Skeletal muscle tissue (tissue), 4 donors: ENCODE results near the gene AP1G2. TPM values are rescaled to one million over a fixed set of nuclear protein-coding genes. Genes with fewer than 3 reads are reported as not detected.

ENCODE experiments used
- H3K27ac ChIP-seq: one replicate; pipeline ENCODE4 v1.7.0; 2013; ENCODE audit warnings: mild to moderate bottlenecking, low read depth, low read length, inconsistent platforms
- H3K27me3 ChIP-seq, 3 donors: one replicate each; pipeline ENCODE4 v1.7.0; 2013; ENCODE audit warnings: low read length in 3 of 3; ENCODE audit not compliant: control insufficient read depth in 3 of 3, insufficient read depth in 3 of 3
- H3K36me3 ChIP-seq, 3 donors: one replicate each; pipeline ENCODE4 v1.7.0; 2013; ENCODE audit warnings: low read length in 3 of 3; ENCODE audit not compliant: control insufficient read depth in 3 of 3, insufficient read depth in 3 of 3
- H3K4me1 ChIP-seq, 3 donors: one replicate each; pipeline ENCODE4 v1.7.0; 2013; ENCODE audit warnings: low read length in 3 of 3, mild to moderate bottlenecking in 3 of 3; ENCODE audit not compliant: control insufficient read depth in 3 of 3, insufficient read depth in 3 of 3
- H3K4me3 ChIP-seq, 3 donors: one replicate each; pipeline ENCODE4 v1.7.0; 2013; ENCODE audit warnings: low read length in 3 of 3
- H3K9ac ChIP-seq, 3 donors: one replicate each; pipeline ENCODE4 v1.7.0; 2013; ENCODE audit warnings: low read length in 3 of 3, mild to moderate bottlenecking in 3 of 3, moderate library complexity in 2 of 3, low read depth in 1 of 3
- H3K9me3 ChIP-seq, 3 donors: one replicate each; pipeline ENCODE4 v1.7.0; 2013; ENCODE audit warnings: low read length in 3 of 3; ENCODE audit not compliant: control insufficient read depth in 3 of 3
- total RNA-seq: library from RNA; depleted of rRNA; stranded (reverse); fragments of >200 nt; gene quantifications from one replicate; pipeline ENCODE4 v1.2.3, GENCODE V29; 2014
- donor health status: Osteomylitis.

AP1G2 gene
- total RNA-seq, 1 donor from 2014 or later = 8.4 TPM

- Histone ChIP-seq H3K9ac (no peak overlapping the region), H3K4me1 (no peaks in the 10 kb centered on the region), H3K27ac (no peak overlapping the region), H3K4me3 (no peak overlapping the region), H3K9me3 (no peaks in the 10 kb centered on the region), H3K27me3 (peaks cover 23 to 36% (median 27%) of the 10 kb centered on the region in 3 donors), H3K36me3 (no peaks in the 10 kb centered on the region)
Observed at GRCh38 chr14:23582906-23583760, 15.5 kb upstream of the AP1G2 start.

GRCh38 chr14:23580948-23581281, 13.3 kb upstream of the AP1G2 start:
- Histone ChIP-seq H3K9me3 (no peaks in the 10 kb centered on the region), H3K9ac (no peak overlapping the region), H3K27me3 (peaks cover 42 to 52% (median 47%) of the 10 kb centered on the region in 3 donors), H3K36me3 (no peaks in the 10 kb centered on the region), H3K27ac (no peak overlapping the region), H3K4me3 (no peak overlapping the region), H3K4me1 (peaks cover 0 to 6% (median 0%) of the 10 kb centered on the region in 3 donors)

GRCh38 chr14:23580152-23580926, 12.7 kb upstream of the AP1G2 start:
- no peaks in the 10 kb centered on the region for H3K9me3 ChIP-seq
- no peak overlapping the region for H3K4me3 ChIP-seq
- H3K9ac ChIP-seq = no peak overlapping the region
- H3K27me3 ChIP-seq = peaks cover 48 to 57% (median 53%) of the 10 kb centered on the region in 3 donors
- peaks cover 0 to 6% (median 0%) of the 10 kb centered on the region in 3 donors for H3K4me1 ChIP-seq
- H3K36me3 ChIP-seq = no peaks in the 10 kb centered on the region
- H3K27ac ChIP-seq = no peak overlapping the region

DNA sequence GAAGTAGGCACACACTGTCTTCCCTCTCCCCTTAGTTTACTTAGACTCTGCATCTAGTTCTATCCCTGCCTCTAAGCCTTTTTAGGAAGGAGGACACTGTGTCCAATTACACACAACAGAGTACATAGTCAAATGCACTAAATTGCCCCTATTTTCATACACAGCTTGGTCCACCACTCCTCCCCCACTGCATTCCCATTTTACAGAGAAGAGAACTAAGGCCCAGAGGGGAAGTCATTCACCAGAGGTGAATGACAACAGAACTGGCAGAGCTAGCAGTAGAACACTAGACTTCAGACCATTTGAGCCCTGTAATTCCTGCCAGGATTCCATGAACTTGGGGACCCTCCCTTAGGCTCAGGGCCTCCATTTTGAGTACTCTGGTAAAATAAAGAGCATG, 12.1 kb upstream of the AP1G2 start:
- no peak overlapping the region for H3K9ac ChIP-seq
- H3K9me3 ChIP-seq = no peaks in the 10 kb centered on the region
- peaks cover 52 to 63% (median 56%) of the 10 kb centered on the region in 3 donors for H3K27me3 ChIP-seq
- no peak overlapping the region for H3K4me3 ChIP-seq
- H3K27ac ChIP-seq = no peak overlapping the region
- no peaks in the 10 kb centered on the region for H3K36me3 ChIP-seq
- H3K4me1 ChIP-seq = peaks cover 0 to 6% (median 0%) of the 10 kb centered on the region in 3 donors

- H3K27me3 ChIP-seq = peaks cover 52 to 63% (median 56%) of the 10 kb centered on the region in 3 donors
- no peaks in the 10 kb centered on the region for H3K36me3 ChIP-seq
- H3K4me3 ChIP-seq = no peak overlapping the region
- no peak overlapping the region for H3K9ac ChIP-seq
- H3K4me1 ChIP-seq = peaks cover 0 to 6% (median 0%) of the 10 kb centered on the region in 3 donors
- H3K9me3 ChIP-seq = no peaks in the 10 kb centered on the region
- no peak overlapping the region for H3K27ac ChIP-seq
Observed at GRCh38 chr14:23579311-23579630, 11.7 kb upstream of the AP1G2 start.

GRCh38 chr14:23578560-23579310, 11.1 kb upstream of the AP1G2 start, which contains the start of gene JPH4:
TSS of gene JPH4 (minus strand) at chr14:23578790. CDS start at chr14:23577453, 1,337 bp downstream.
- Histone ChIP-seq H3K27ac (no peak within 1 kb of the TSS), H3K36me3 (no peaks in the 10 kb centered on the region), H3K9ac (no peak within 1 kb of the TSS), H3K27me3 (peaks cover 52 to 63% (median 56%) of the 10 kb centered on the region in 3 donors), H3K9me3 (no peaks in the 10 kb centered on the region), H3K4me1 (peaks cover 0 to 6% (median 0%) of the 10 kb centered on the region in 3 donors), H3K4me3 (no peak within 1 kb of the TSS)

- no peak overlapping the region for H3K4me3 ChIP-seq
- H3K9ac ChIP-seq = no peak overlapping the region
- peaks cover 0 to 6% (median 4%) of the 10 kb centered on the region in 3 donors for H3K4me1 ChIP-seq
- no peaks in the 10 kb centered on the region for H3K9me3 ChIP-seq
- no peak overlapping the region for H3K27ac ChIP-seq
- no peaks in the 10 kb centered on the region for H3K36me3 ChIP-seq
- peaks cover 59 to 69% (median 61%) of the 10 kb centered on the region in 3 donors for H3K27me3 ChIP-seq
Observed at GRCh38 chr14:23577710-23578392, 10.3 kb upstream of the AP1G2 start.

GRCh38 chr14:23577004-23577681, 9.6 kb upstream of the AP1G2 start:
- Histone ChIP-seq H3K27me3 (peaks cover 64 to 68% (median 66%) of the 10 kb centered on the region in 3 donors), H3K9me3 (no peaks in the 10 kb centered on the region), H3K9ac (no peak overlapping the region), H3K27ac (no peak overlapping the region), H3K4me3 (peak overlapping the region in 2 of 3 donors; percentile 29 to 36), H3K4me1 (peaks cover 0 to 10% (median 6%) of the 10 kb centered on the region in 3 donors), H3K36me3 (no peaks in the 10 kb centered on the region)
